GM12878 (cell line): ENCODE data around the gene DMRT1.

Experiments
- BHLHE40 ChIP-seq, 2 experiments: fragments of 450-650 bp in 1 of 2; IDR thresholded peaks; 2 replicates each; pipeline ENCODE4 v1.6.1; 2011 to 2017; ENCODE audit warnings: low read depth in 2 of 2, borderline replicate concordance in 1 of 2, improper control_type of control experiment in 1 of 2, low read length in 1 of 2, mild to moderate bottlenecking in 1 of 2
- FOXM1 ChIP-seq: IDR thresholded peaks from 2 replicates; pipeline ENCODE4 v1.6.1; 2012; ENCODE audit warnings: low read depth, mild to moderate bottlenecking, inconsistent platforms, low read length, moderate library complexity
- POLR2AphosphoS5 ChIP-seq: IDR thresholded peaks from 2 replicates; pipeline ENCODE4 v1.6.1; 2011; ENCODE audit warnings: mild to moderate bottlenecking, low read length, inconsistent platforms
- RAD21 ChIP-seq: IDR thresholded peaks from 2 replicates; pipeline ENCODE4 v1.6.1; 2011; ENCODE audit warnings: mild to moderate bottlenecking, low read depth, low read length, moderate library complexity; ENCODE audit not compliant: insufficient read depth
- RBBP5 ChIP-seq: fragments of 200-600 bp; sonication (generic); conservative IDR thresholded peaks from 2 replicates; pipeline ENCODE4 v1.6.1; 2016
- SRF ChIP-seq, 2 experiments: IDR thresholded peaks; 2 replicates each; pipeline ENCODE4 v1.6.1; 2011; ENCODE audit warnings: low read depth in 2 of 2, low read length in 2 of 2, mild to moderate bottlenecking in 1 of 2, moderate library complexity in 1 of 2
- SUZ12 ChIP-seq: fragments of 200-600 bp; sonication (generic); IDR thresholded peaks from one replicate; pipeline ENCODE4 v1.6.1; 2018; ENCODE audit warnings: antibody characterized with exemption, mild to moderate bottlenecking; ENCODE audit not compliant: unreplicated experiment

DNA sequence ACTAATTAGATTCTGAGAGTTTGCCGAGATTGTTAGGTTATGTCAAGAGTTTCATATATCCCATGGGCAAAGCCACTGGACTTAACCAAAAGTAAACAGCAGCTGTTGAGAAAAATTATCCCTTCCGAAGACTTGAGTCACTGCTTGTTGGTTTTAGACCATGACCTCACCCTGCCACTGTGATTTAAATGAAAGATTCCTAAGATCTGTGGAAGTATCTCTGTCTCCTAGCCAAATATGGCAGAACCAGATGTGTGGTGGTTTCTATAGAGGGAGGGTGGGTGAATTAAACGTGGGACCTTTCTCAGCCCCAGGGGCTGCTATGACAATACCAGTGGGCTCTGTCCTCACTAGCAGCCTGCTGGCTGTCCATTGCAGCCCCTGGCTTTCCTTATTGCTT, 154.3 kb downstream of the DMRT1 start:
- TF ChIP-seq SRF (IDR thresholded peaks at IDR 0.05; ENCODE audit: low read depth in 2 of 2, low read length in 2 of 2) (no peak), RAD21 (no peak), BHLHE40 (IDR thresholded peaks at IDR 0.05; ENCODE audit: borderline replicate concordance in 1 of 2, low read depth in 2 of 2, low read length in 1 of 2) (no peak), RBBP5 (no peak), POLR2AphosphoS5 (no peak), FOXM1 (no peak), SUZ12 (no peak)
